Heart left ventricle (tissue), 13 donors: ENCODE data around the gene MID1.

Experiments used
- POLR2A ChIP-seq, 2 donors: fragments of 450-650 bp; IDR thresholded peaks; one replicate each; pipeline ENCODE4 v1.6.1; 2017; ENCODE audit warnings: antibody characterized with exemption in 2 of 2, mild to moderate bottlenecking in 2 of 2, moderate library complexity in 2 of 2
- TF ChIP-seq, protein P1 (sequence below), 12 donors: fragments of 200-600 bp; sonication (generic) in 4 of 12; IDR thresholded peaks; one replicate each; pipeline versions ENCODE4 v1.5.0 to v1.8.0; 2018 to 2022; ENCODE audit warnings: antibody characterized with exemption in 12 of 12, mild to moderate bottlenecking in 5 of 12
- donor health status: ischemic (EF 13 %, LVEDD 7.1; RV severe dilation, severe dysfunction).
- donor health status: DM: no; HTN: yes; CAD: no.
- donor health status: DM: no; HTN: no; CAD: no.
- donor health status: ischemic (EF 25% LVEDD 6.9; RV normal size, moderate dysfunction).
- donor health status: ischemic (EF 25% LVEDD 5.7; RV mildly dilated, moderate dysfunction).
- donor health status: ischemic (EF 35%, LVEDD 5.7; RV mildly dilated, moderate dysfunction).
- donor health status: nonischemic (EF 11% LVEDD 7.7; RV severe dilation, severe dysfunction).
- donor health status: DM: yes; HTN: yes; CAD: no.
- donor health status: PGD.
- donor health status: ischemic (EF 29% LVEDD 5.4; RV normal size, mild dysfunction).
- donor health status: nonischemic (EF 23%, LVEDD 6.1; RV moderate dilation, normal function).

DNA sequence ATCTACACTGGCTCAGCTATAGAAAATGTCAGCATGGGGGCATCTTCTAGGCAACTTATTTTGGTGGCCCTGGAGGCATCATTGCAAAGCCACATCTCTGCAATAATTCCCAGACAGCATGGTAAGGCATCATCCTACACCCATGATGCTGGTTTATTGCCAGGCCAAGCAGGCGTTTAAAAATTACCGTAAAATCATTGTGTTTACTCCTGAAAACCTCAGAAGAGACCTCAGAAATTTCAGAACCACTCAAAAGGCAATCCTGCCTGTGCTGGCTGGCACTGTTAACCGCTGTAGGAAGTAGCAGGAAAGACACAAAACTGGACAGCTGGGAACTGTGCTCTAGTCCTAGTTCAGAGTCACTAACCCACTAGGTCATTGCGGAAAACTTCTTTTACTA, 63.2 kb downstream of the MID1 start:
- no peak for TF ChIP-seq POLR2A (IDR thresholded peaks at IDR 0.05)
- TF ChIP-seq, protein P1, sequence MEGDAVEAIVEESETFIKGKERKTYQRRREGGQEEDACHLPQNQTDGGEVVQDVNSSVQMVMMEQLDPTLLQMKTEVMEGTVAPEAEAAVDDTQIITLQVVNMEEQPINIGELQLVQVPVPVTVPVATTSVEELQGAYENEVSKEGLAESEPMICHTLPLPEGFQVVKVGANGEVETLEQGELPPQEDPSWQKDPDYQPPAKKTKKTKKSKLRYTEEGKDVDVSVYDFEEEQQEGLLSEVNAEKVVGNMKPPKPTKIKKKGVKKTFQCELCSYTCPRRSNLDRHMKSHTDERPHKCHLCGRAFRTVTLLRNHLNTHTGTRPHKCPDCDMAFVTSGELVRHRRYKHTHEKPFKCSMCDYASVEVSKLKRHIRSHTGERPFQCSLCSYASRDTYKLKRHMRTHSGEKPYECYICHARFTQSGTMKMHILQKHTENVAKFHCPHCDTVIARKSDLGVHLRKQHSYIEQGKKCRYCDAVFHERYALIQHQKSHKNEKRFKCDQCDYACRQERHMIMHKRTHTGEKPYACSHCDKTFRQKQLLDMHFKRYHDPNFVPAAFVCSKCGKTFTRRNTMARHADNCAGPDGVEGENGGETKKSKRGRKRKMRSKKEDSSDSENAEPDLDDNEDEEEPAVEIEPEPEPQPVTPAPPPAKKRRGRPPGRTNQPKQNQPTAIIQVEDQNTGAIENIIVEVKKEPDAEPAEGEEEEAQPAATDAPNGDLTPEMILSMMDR (IDR thresholded peaks at IDR 0.05): no peak
